GM23338 (cell line): Measurements from ENCODE around the gene ACSS3. TPM values are rescaled to one million over a fixed set of nuclear protein-coding genes. Genes with fewer than 3 reads are reported as not detected.

Source experiments
- ATAC-seq: fragments of 200-7000 bp; cut with Tn5 transposase; 3 replicates; pipeline ENCODE4 v1.9.1; 2020
- DNase-seq: peaks from one replicate; pipeline ENCODE4 v3.0.0-alpha.2; 2015; ENCODE audit warnings: low spot score
- H2AFZ ChIP-seq: fragments of 200-600 bp; sonication (generic); 2 replicates; pipeline ENCODE4 v1.8.0; 2016; ENCODE audit warnings: antibody characterized with exemption, mild to moderate bottlenecking, moderate library complexity
- H3F3A ChIP-seq: fragments of 200-600 bp; sonication (generic); replicated peaks from 2 replicates; pipeline ENCODE4 v1.8.0; 2017; ENCODE audit warnings: antibody characterized with exemption, mixed run types, low read depth
- H3K27ac ChIP-seq: fragments of 200-600 bp; sonication (generic); 2 replicates; pipeline ENCODE4 v1.6.1; 2016; ENCODE audit warnings: low read depth
- H3K27me3 ChIP-seq: fragments of 200-600 bp; sonication (generic); 2 replicates; pipeline ENCODE4 v1.8.0; 2016; ENCODE audit warnings: mild to moderate bottlenecking, mixed run types, moderate library complexity; ENCODE audit not compliant: insufficient read depth
- H3K36me3 ChIP-seq: fragments of 200-600 bp; sonication (generic); 2 replicates; pipeline ENCODE4 v1.8.0; 2016; ENCODE audit warnings: mild to moderate bottlenecking; ENCODE audit not compliant: insufficient read depth
- H3K4me1 ChIP-seq: fragments of 200-600 bp; sonication (generic); 2 replicates; pipeline ENCODE4 v1.8.0; 2016; ENCODE audit warnings: mild to moderate bottlenecking, moderate library complexity; ENCODE audit not compliant: insufficient read depth
- H3K4me2 ChIP-seq: fragments of 200-600 bp; sonication (generic); 2 replicates; pipeline ENCODE4 v1.7.1; 2017; ENCODE audit warnings: mixed run types
- H3K4me3 ChIP-seq: fragments of 200-600 bp; sonication (generic); 2 replicates; pipeline ENCODE4 v1.6.1; 2016; ENCODE audit warnings: mixed run types
- H3K79me2 ChIP-seq: fragments of 200-600 bp; sonication (generic); replicated peaks from 2 replicates; pipeline ENCODE4 v1.8.0; 2017; ENCODE audit warnings: mild to moderate bottlenecking; ENCODE audit not compliant: insufficient read depth
- H3K9me2 ChIP-seq: fragments of 200-600 bp; sonication (generic); 2 replicates; pipeline ENCODE4 v1.8.0; 2017; ENCODE audit not compliant: insufficient read depth
- H4K20me1 ChIP-seq: fragments of 200-600 bp; sonication (generic); replicated peaks from 2 replicates; pipeline ENCODE4 v1.8.0; 2017; ENCODE audit warnings: mild to moderate bottlenecking; ENCODE audit not compliant: insufficient read depth
- H3K27ac Mint-ChIP-seq: 2 replicates; pipeline ENCODE4 v1.8.0; 2020; ENCODE audit warnings: inconsistent platforms, mild to moderate bottlenecking, moderate library complexity, mixed read lengths
- H3K27me3 Mint-ChIP-seq: 3 replicates; pipeline ENCODE4 v1.8.0; 2022; ENCODE audit warnings: low read depth, mild to moderate bottlenecking, moderate library complexity, mixed read lengths, inconsistent platforms; ENCODE audit not compliant: insufficient read depth, poor library complexity
- H3K36me3 Mint-ChIP-seq: 3 replicates; pipeline ENCODE4 v1.8.0; 2021; ENCODE audit warnings: low read depth, mild to moderate bottlenecking, inconsistent platforms, moderate library complexity, mixed read lengths
- H3K4me1 Mint-ChIP-seq: 3 replicates; pipeline ENCODE4 v1.8.0; 2020; ENCODE audit warnings: mild to moderate bottlenecking, inconsistent platforms, mixed read lengths
- H3K4me3 Mint-ChIP-seq: 3 replicates; pipeline ENCODE4 v1.8.0; 2021; ENCODE audit warnings: moderate library complexity, mild to moderate bottlenecking, inconsistent platforms, mixed read lengths
- H3K9me3 Mint-ChIP-seq: 3 replicates; pipeline ENCODE4 v1.8.0; 2020; ENCODE audit warnings: moderate library complexity, mild to moderate bottlenecking, inconsistent platforms, mixed read lengths
- CREB1 ChIP-seq: fragments of 250-450 bp; sonication (Bioruptor Pico); IDR thresholded peaks from 2 replicates; pipeline ENCODE4 v1.5.0; 2020; ENCODE audit warnings: low read depth, mild to moderate bottlenecking, moderate library complexity
- CTCF ChIP-seq, 2 experiments: fragments of 200-600 bp in 1 of 2; sonication (generic) in 1 of 2; conservative IDR thresholded peaks; 2 replicates each; pipeline versions ENCODE4 v1.5.1 to v1.6.1; 2016 to 2017; ENCODE audit warnings: antibody characterized with exemption in 2 of 2, low read depth in 2 of 2, mild to moderate bottlenecking in 2 of 2, moderate library complexity in 1 of 2
- ETS1 ChIP-seq: IDR thresholded peaks from 2 replicates; pipeline ENCODE4 v1.6.1; 2016; ENCODE audit warnings: antibody characterized with exemption
- EZH2 ChIP-seq: fragments of 200-600 bp; sonication (generic); IDR thresholded peaks from one replicate; pipeline ENCODE4 v1.8.0; 2017; ENCODE audit warnings: antibody characterized with exemption, mild to moderate bottlenecking, low read depth; ENCODE audit not compliant: unreplicated experiment
- EZH2phosphoT487 ChIP-seq: fragments of 200-600 bp; sonication (generic); IDR thresholded peaks from one replicate; pipeline ENCODE4 v1.8.1; 2018; ENCODE audit warnings: antibody characterized with exemption; ENCODE audit not compliant: unreplicated experiment
- JUNB ChIP-seq: IDR thresholded peaks from one replicate; pipeline ENCODE4 v1.6.1; 2016; ENCODE audit warnings: antibody characterized with exemption; ENCODE audit not compliant: unreplicated experiment
- NANOG ChIP-seq: IDR thresholded peaks from 2 replicates; pipeline ENCODE4 v1.6.1; 2016; ENCODE audit warnings: antibody characterized with exemption, borderline replicate concordance
- POLR2AphosphoS5 ChIP-seq: IDR thresholded peaks from 2 replicates; pipeline ENCODE4 v1.6.1; 2016; ENCODE audit warnings: antibody characterized with exemption, low read depth
- REST ChIP-seq: IDR thresholded peaks from one replicate; pipeline ENCODE4 v1.6.1; 2018; ENCODE audit warnings: antibody characterized with exemption; ENCODE audit not compliant: unreplicated experiment
- STAT1 ChIP-seq: IDR thresholded peaks from one replicate; pipeline ENCODE4 v1.6.1; 2016; ENCODE audit warnings: antibody characterized with exemption; ENCODE audit not compliant: unreplicated experiment
- ZNF114 ChIP-seq: fragments of 250-450 bp; sonication (Bioruptor Pico); IDR thresholded peaks from 2 replicates; pipeline ENCODE4 v1.5.0; 2020; ENCODE audit warnings: mild to moderate bottlenecking, moderate library complexity
- ZNF331 ChIP-seq: fragments of 250-450 bp; sonication (Bioruptor Pico); IDR thresholded peaks from 2 replicates; pipeline ENCODE4 v1.5.0; 2020; ENCODE audit warnings: low read depth, mild to moderate bottlenecking, moderate library complexity
- ZNF462 ChIP-seq: fragments of 250-450 bp; sonication (Bioruptor Pico); IDR thresholded peaks from 2 replicates; pipeline ENCODE4 v1.5.0; 2020; ENCODE audit warnings: mild to moderate bottlenecking, moderate library complexity
- polyA plus RNA-seq: library from polyadenylated mRNA; unstranded; fragments of >200 nt; fragmentation: Nextera tagmentation; extraction: Ambion mirVana; gene quantifications from 2 replicates; pipeline ENCODE4 v1.2.1, GENCODE V29; 2016
- total RNA-seq: library from RNA; depleted of rRNA; stranded (reverse); fragments of >200 nt; shearing (Covaris generic); gene quantifications from 2 replicates; pipeline ENCODE4 v1.2.3, GENCODE V29; 2014

Gene ACSS3
- total and polyA plus RNA-seq, 2 experiments from 2014 or later: 7.4 to 28.9 TPM

- no peaks in the 10 kb centered on the region for H3K4me1 ChIP-seq
- H3F3A ChIP-seq: no peaks in the 10 kb centered on the region
- no peaks in the 10 kb centered on the region for H3K9me2 ChIP-seq
- Mint-ChIP-seq H3K27me3 (no peaks in the 10 kb centered on the region), H3K4me1 (peaks cover 8% of the 10 kb centered on the region; the same call in 2 of the 3 replicates), H3K4me3 (no peak overlapping the region), H3K9me3 (no peaks in the 10 kb centered on the region), H3K27ac (no peak overlapping the region), H3K36me3 (no peaks in the 10 kb centered on the region)
- H3K4me3 ChIP-seq: no peak overlapping the region
- no peaks in the 10 kb centered on the region for H3K79me2 ChIP-seq
- no peaks in the 10 kb centered on the region for H3K36me3 ChIP-seq
- H3K27me3 ChIP-seq: no peaks in the 10 kb centered on the region
- H3K27ac ChIP-seq: no peak overlapping the region
- no peak overlapping the region for H3K4me2 ChIP-seq
- no peaks in the 10 kb centered on the region for H4K20me1 ChIP-seq
- DNase-seq (no peak), ATAC-seq (no peak)
- TF ChIP-seq ZNF114 (no peak), CREB1 (no peak), ZNF462 (no peak), NANOG (no peak), EZH2 (no peak), REST (no peak), JUNB (no peak), ETS1 (no peak), POLR2AphosphoS5 (no peak), CTCF (conservative IDR thresholded peaks at IDR 0.05; ENCODE audit: low read depth in 2 of 2) (no peak), EZH2phosphoT487 (no peak), STAT1 (no peak), ZNF331 (CRISPR knock-in tag) (no peak)
- H2AFZ ChIP-seq: no peak overlapping the region
Measured at GRCh38 chr12:81221681-81222080, 143.8 kb downstream of the ACSS3 start.
